ENCODE results near the gene FAM200A. TPM values are rescaled to one million over a fixed set of nuclear protein-coding genes. Genes with fewer than 3 reads are reported as not detected.

The FAM200A gene
- total and polyA plus RNA-seq, 2 of the 13 experiments (the other 11 are each of a cell fraction or from before 2014, with no cell fraction given), result 4.7 to 6.3 TPM

DNA sequence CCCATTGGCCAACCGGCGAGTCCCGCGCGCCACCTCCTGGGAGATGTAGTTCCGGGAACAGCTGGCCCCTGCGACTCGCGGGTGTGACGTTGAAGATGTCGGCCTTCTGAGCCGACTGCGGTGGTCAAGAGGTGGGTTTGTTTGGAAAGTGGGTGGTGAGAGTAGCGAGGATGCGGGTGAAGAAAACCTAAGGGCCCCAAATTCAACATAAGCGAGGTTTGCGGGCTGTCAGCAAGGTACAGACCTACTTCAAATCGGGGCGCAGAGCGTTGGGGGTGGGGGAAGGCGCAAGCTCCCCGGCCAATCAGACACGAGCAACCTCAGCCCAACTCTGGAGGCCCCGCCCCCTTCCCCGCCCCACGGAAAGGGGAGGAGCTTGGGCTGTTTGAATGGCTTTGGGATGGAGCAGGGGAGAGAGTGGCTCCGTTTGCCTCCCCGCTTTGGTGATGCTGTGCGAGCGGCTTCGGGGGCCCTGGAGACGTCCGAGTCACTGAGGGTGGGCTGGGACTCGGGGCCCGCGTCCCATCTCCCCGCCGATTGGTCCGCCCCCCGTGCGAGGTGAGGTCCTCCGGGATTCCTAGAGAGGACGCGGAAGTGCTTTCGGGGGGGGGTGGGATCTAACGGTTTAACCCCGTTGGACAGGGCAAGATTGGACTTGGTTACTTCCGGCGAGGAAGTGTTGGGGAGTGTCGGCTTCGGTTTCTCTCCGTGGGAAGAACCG lies 47.2 kb downstream of the FAM200A start, which contains the start of gene ZKSCAN5:
ZKSCAN5 (plus strand) TSS at position 60 of the 721 bp plus-strand sequence. CDS start 1,383 bp downstream, outside the sequence.
- peak within 1 kb of the TSS; percentile 76 for H3K27ac ChIP-seq (ENCODE audit: extremely low read length, insufficient read depth, low read length)
- H3K4me3 ChIP-seq (replicated peaks in 1 of 3; ENCODE audit: insufficient read depth in 1 of 3, low read depth in 2 of 3, low read length in 3 of 3), result peak within 1 kb of the TSS; percentile 87 to 94 (median 88)
- H3K36me3 ChIP-seq (replicated peaks in 1 of 2; ENCODE audit: control insufficient read depth in 1 of 2, insufficient read depth in 2 of 2, low read length in 2 of 2), result 0 out of 5 replicates have a peak, but pooled peaks cover 0 to 1% of the 10 kb centered on the region in 2 experiments
- BruUV-seq (replicated peaks), result no TSS peak
- no peaks in the 10 kb centered on the region; a peak in 1 of 5 replicates for H3K27me3 ChIP-seq (ENCODE audit: control insufficient read depth in 1 of 2, insufficient read depth in 2 of 2, low read length in 2 of 2)
- no peaks in the 10 kb centered on the region for H3K9me3 ChIP-seq (ENCODE audit: low read length)
- intact Hi-C loops (cut with micrococcal nuclease; ENCODE audit: unreplicated experiment), result loop anchor here (5.0 kb wide), 1 partner anchor 53 kb away; the partner anchor contains the start of gene ZNF655
- H4K20me1 ChIP-seq (ENCODE audit: insufficient read depth, low read length), result 0 out of 2 replicates have a peak, but pooled peaks cover 3% of the 10 kb centered on the region
- DNase-seq (ENCODE audit: low spot score) (peak; percentile 90), ATAC-seq (peak; percentile 81), FAIRE-seq (peak; percentile 90)
- in situ Hi-C loops (cut with HindIII; ENCODE audit: extremely low pct_ligation_motif_present, low pct_unique_long_range_greater_than_20kb), result no loop called here
- peaks cover 25% of the 10 kb centered on the region for H3K4me1 ChIP-seq (ENCODE audit: insufficient read depth, low read length)
- whole genome bisulfite sequencing (ENCODE audit: low lambda C conversion rate), result 0% methylated on average over 4 of the region's 53 CpGs
- peak within 1 kb of the TSS; percentile 72 for H2AFZ ChIP-seq (ENCODE audit: low read length)
- POLR2A ChIA-PET, result interaction anchor here (0.7 to 2.0 kb wide), 18 partner anchors 13 to 297 kb away, joined by 3 to 42 read pairs (median 6); partner anchors contain the start of genes ATP5MF, BUD31, FAM200A and KPNA7
- H3K4me2 ChIP-seq (ENCODE audit: low read depth, low read length), result peak within 1 kb of the TSS; percentile 93
- CTCF ChIA-PET (ENCODE audit: low intra/inter-chr PET ratio, low total read pairs), result no interaction called here
- H3K9ac ChIP-seq (ENCODE audit: insufficient read depth, low read depth, low read length), result peak within 1 kb of the TSS; percentile 80
- peaks cover 36% of the 10 kb centered on the region for H3K79me2 ChIP-seq (ENCODE audit: insufficient read depth, low read length)
- no peak for TF ChIP-seq IKZF1 (IDR thresholded peaks at IDR 0.05)
- TF ChIP-seq, protein P1, sequence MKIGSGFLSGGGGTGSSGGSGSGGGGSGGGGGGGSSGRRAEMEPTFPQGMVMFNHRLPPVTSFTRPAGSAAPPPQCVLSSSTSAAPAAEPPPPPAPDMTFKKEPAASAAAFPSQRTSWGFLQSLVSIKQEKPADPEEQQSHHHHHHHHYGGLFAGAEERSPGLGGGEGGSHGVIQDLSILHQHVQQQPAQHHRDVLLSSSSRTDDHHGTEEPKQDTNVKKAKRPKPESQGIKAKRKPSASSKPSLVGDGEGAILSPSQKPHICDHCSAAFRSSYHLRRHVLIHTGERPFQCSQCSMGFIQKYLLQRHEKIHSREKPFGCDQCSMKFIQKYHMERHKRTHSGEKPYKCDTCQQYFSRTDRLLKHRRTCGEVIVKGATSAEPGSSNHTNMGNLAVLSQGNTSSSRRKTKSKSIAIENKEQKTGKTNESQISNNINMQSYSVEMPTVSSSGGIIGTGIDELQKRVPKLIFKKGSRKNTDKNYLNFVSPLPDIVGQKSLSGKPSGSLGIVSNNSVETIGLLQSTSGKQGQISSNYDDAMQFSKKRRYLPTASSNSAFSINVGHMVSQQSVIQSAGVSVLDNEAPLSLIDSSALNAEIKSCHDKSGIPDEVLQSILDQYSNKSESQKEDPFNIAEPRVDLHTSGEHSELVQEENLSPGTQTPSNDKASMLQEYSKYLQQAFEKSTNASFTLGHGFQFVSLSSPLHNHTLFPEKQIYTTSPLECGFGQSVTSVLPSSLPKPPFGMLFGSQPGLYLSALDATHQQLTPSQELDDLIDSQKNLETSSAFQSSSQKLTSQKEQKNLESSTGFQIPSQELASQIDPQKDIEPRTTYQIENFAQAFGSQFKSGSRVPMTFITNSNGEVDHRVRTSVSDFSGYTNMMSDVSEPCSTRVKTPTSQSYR (CRISPR knock-in tag; IDR thresholded peaks at IDR 0.05; ENCODE audit: borderline replicate concordance), result peak; percentile 11; the same call in 1 of the 2 replicates
- 0 out of 2 replicates have a peak, but pooled peaks have one; percentile 41 for TF ChIP-seq ZNF138 (CRISPR knock-in tag; IDR thresholded peaks at IDR 0.05; ENCODE audit: low read depth)
- peak; percentile 46; the same call in 1 of the 2 replicates for TF ChIP-seq IRF2 (CRISPR knock-in tag; IDR thresholded peaks at IDR 0.05)
- no peak for TF ChIP-seq REXO4 (CRISPR knock-in tag; IDR thresholded peaks at IDR 0.05; ENCODE audit: borderline replicate concordance)
- TF ChIP-seq POGZ (CRISPR knock-in tag; IDR thresholded peaks at IDR 0.05), result peak; percentile 28; the same call in 1 of the 2 replicates
- TF ChIP-seq TEAD3 (CRISPR knock-in tag; optimal IDR thresholded peaks at IDR 0.05; ENCODE audit: borderline replicate concordance), result peak; percentile 10
- TF ChIP-seq NFATC3 (CRISPR knock-in tag; IDR thresholded peaks at IDR 0.05), result 0 out of 2 replicates have a peak, but pooled peaks have one; percentile 66
- TF ChIP-seq RBAK (CRISPR knock-in tag; IDR thresholded peaks at IDR 0.05), result no peak
- no peak; the same call in none of the 2 replicates for TF ChIP-seq ZNF816 (CRISPR knock-in tag; IDR thresholded peaks at IDR 0.05; ENCODE audit: borderline replicate concordance)
- TF ChIP-seq, protein P2, sequence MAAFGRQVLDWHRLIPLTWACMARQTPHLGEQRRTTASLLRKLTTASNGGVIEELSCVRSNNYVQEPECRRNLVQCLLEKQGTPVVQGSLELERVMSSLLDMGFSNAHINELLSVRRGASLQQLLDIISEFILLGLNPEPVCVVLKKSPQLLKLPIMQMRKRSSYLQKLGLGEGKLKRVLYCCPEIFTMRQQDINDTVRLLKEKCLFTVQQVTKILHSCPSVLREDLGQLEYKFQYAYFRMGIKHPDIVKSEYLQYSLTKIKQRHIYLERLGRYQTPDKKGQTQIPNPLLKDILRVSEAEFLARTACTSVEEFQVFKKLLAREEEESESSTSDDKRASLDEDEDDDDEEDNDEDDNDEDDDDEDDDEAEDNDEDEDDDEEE (CRISPR knock-in tag; IDR thresholded peaks at IDR 0.05), result no peak
- TF ChIP-seq ZNF644 (CRISPR knock-in tag; IDR thresholded peaks at IDR 0.05; ENCODE audit: low read depth), result no peak
- peak; percentile 56; the same call in 1 of the 2 replicates for TF ChIP-seq DR1 (CRISPR knock-in tag; IDR thresholded peaks at IDR 0.05)
- no peak for TF ChIP-seq PHB2 (IDR thresholded peaks at IDR 0.05; ENCODE audit: partially characterized antibody)
- no peak for TF ChIP-seq MTA1 (CRISPR knock-in tag; IDR thresholded peaks at IDR 0.05; ENCODE audit: borderline replicate concordance)
- TF ChIP-seq STAT5B (CRISPR knock-in tag; IDR thresholded peaks at IDR 0.05), result no peak
- no peak for TF ChIP-seq PRMT3 (CRISPR knock-in tag; IDR thresholded peaks at IDR 0.05; ENCODE audit: borderline replicate concordance, low read depth)
- TF ChIP-seq ZNF441 (CRISPR knock-in tag; IDR thresholded peaks at IDR 0.05; ENCODE audit: borderline replicate concordance), result no peak
- peak; percentile 23; the same call in 1 of the 2 replicates for TF ChIP-seq ZZZ3 (CRISPR knock-in tag; IDR thresholded peaks at IDR 0.05; ENCODE audit: borderline replicate concordance)
- TF ChIP-seq ZFP41 (CRISPR knock-in tag; IDR thresholded peaks at IDR 0.05; ENCODE audit: borderline replicate concordance), result no peak
- TF ChIP-seq ZNF839 (CRISPR knock-in tag; IDR thresholded peaks at IDR 0.05; ENCODE audit: borderline replicate concordance), result 0 out of 2 replicates have a peak, but pooled peaks have one; percentile 27

Measured in HepG2 (cell line).